ENCODE measurements around the gene CNKSR3. TPM values are rescaled to one million over a fixed set of nuclear protein-coding genes. Genes with fewer than 3 reads are reported as not detected.

The CNKSR3 gene
- total RNA-seq, 2 donors from 2014 or later: 13.1 to 31.5 TPM

DNA sequence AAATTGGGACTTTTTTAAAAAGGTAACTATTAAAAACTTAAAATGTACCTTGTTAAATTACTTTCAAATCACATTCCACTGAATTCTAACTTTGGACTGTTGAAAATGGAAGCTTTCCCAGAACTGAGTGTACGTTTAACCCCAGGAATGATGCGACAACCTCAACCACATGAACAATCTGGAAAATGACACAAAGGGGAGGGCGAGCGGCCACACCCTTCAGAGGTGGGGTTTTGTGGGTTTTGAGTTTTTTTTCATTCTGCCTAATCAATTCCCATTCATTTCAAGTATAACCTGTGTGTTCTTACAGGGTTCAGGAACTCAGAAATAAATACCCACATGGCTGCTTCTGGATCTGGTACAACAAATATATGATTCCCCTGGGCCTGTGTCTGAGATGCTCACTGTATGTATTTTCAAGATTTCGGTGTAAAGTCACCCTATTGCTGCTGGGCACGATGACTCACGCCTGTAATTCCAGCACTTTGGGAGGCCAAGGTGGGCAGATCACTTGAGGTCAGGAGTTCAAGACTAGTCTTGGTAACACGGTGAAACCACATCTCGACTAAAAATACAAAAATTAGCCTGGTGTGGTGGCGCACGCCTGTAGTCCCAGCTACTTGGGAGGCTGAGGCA is 21.6 kb downstream of the CNKSR3 start:
- no peak for DNase-seq
- Histone ChIP-seq H3K27ac (no peak overlapping the region), H3K27me3 (no peaks in the 10 kb centered on the region), H3K9ac (ENCODE audit: low read depth in 2 of 2, low read length in 2 of 2) (no peak overlapping the region), H3K4me1 (no peaks in the 10 kb centered on the region), H3K4me3 (no peak overlapping the region), H3K9me3 (no peaks in the 10 kb centered on the region), H3K36me3 (no peaks in the 10 kb centered on the region)
- intact Hi-C loops (cut with DNase I): no loop called here
- TF ChIP-seq CTCF (IDR thresholded peaks at IDR 0.05): no peak

GRCh38 chr6:154488248-154488593 is 22.3 kb downstream of the CNKSR3 start:
- Histone ChIP-seq H3K4me1 (peaks cover 3% of the 10 kb centered on the region), H3K36me3 (no peaks in the 10 kb centered on the region), H3K9ac (ENCODE audit: low read depth in 2 of 2, low read length in 2 of 2) (no peak overlapping the region), H3K9me3 (no peaks in the 10 kb centered on the region), H3K27ac (no peak overlapping the region), H3K4me3 (no peak overlapping the region), H3K27me3 (no peaks in the 10 kb centered on the region)
- no peak for TF ChIP-seq CTCF (IDR thresholded peaks at IDR 0.05)
- intact Hi-C loops (cut with DNase I): no loop called here
- no peak for DNase-seq

DNA sequence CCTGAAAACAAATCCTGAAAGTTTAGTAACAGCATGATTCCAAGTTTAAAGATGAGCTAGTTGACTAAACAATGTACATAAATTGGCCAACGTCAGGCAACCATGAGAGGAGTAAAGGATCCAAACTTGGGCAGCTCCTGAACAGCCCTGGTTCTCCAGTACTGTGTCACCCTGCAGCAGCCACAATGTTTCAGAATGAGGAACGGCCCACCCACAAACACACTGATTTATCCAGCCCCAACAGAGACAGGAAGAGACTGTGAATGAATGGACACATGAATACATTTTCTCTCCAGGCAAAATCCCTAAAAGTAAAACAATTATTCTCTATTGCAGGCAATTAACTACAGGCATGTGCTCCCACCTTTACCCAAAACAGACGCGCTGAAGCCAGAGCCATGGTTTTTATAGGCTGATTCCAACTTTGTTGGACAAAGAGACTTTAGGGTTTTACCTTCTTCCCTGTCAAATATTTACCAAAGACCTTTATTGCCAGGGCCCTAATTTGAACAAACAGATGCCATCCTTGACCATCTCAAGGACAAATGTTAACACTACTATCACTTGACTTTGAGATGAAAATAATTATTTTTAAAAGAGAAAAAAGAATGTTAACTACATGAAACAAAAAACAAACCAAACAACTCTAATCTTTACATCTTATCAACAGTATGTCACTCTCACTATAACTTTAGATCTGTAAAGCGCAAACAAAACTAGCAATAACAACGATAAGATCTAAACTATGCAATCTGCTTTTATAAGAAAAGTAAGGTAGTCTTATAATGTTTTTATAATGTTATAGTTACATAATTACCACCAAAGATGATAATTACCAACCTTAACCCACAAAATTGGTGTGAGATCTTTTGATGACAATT is 22.9 kb downstream of the CNKSR3 start:
- H3K4me3 ChIP-seq: no peak overlapping the region
- no peak for TF ChIP-seq CTCF (IDR thresholded peaks at IDR 0.05)
- intact Hi-C loops (cut with DNase I): no loop called here
- no peaks in the 10 kb centered on the region for H3K36me3 ChIP-seq
- H3K27me3 ChIP-seq: no peaks in the 10 kb centered on the region
- H3K9ac ChIP-seq (ENCODE audit: low read depth in 2 of 2, low read length in 2 of 2): no peak overlapping the region
- peak; percentile 51 for DNase-seq
- H3K4me1 ChIP-seq: peaks cover 3% of the 10 kb centered on the region
- no peaks in the 10 kb centered on the region for H3K9me3 ChIP-seq
- H3K27ac ChIP-seq: no peak overlapping the region

DNA sequence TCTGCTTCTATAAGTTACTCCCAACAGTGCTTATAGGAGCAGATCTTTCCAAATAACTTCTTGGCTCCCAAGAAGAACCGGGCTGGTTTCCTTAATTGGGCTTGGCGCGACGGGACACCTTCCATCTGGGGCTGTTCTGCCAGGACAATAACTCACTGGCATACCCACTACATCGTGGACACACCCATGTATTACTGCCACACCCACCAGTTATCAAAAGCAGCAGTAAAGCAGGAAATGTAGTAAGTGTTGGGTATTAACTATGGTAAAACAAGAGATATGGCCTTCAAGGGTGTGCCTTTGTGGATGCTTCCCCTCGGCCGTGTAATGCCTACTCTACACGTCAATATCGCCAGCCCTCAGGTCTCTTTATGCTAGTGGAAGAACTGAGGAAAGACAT is 24.7 kb downstream of the CNKSR3 start:
- no peaks in the 10 kb centered on the region for H3K27me3 ChIP-seq
- peak overlapping the region; percentile 8 for H3K27ac ChIP-seq
- peak; percentile 79 for DNase-seq
- H3K36me3 ChIP-seq: no peaks in the 10 kb centered on the region
- peaks cover 3% of the 10 kb centered on the region for H3K4me1 ChIP-seq
- peak overlapping the region in 1 of 2 donors; percentile 23 for H3K9ac ChIP-seq (ENCODE audit: low read depth in 2 of 2, low read length in 2 of 2)
- no peaks in the 10 kb centered on the region for H3K9me3 ChIP-seq
- no peak for TF ChIP-seq CTCF (IDR thresholded peaks at IDR 0.05)
- no peak overlapping the region for H3K4me3 ChIP-seq
- intact Hi-C loops (cut with DNase I): no loop called here

GRCh38 chr6:154484942-154485341 is 25.5 kb downstream of the CNKSR3 start:
- no peak overlapping the region for H3K9ac ChIP-seq (ENCODE audit: low read depth in 2 of 2, low read length in 2 of 2)
- H3K9me3 ChIP-seq: no peaks in the 10 kb centered on the region
- DNase-seq: no peak
- no peak overlapping the region for H3K4me3 ChIP-seq
- peaks cover 3% of the 10 kb centered on the region for H3K4me1 ChIP-seq
- no peaks in the 10 kb centered on the region for H3K36me3 ChIP-seq
- no peak overlapping the region for H3K27ac ChIP-seq
- intact Hi-C loops (cut with DNase I): no loop called here
- no peaks in the 10 kb centered on the region for H3K27me3 ChIP-seq
- no peak for TF ChIP-seq CTCF (IDR thresholded peaks at IDR 0.05)
